Astrocyte (in vitro differentiated cells and primary cell): Measurements from ENCODE around the gene MDM2. TPM values are rescaled to one million over a fixed set of nuclear protein-coding genes. Genes with fewer than 3 reads are reported as not detected.

ENCODE experiments used
- DNase-seq: peaks from one replicate; pipeline ENCODE4 v3.0.0-alpha.2; 2010; ENCODE audit warnings: low read depth
- FAIRE-seq: peaks from 2 replicates; lab custom pipeline; 2011; peaks lifted over from hg19 to GRCh38; lab: Jason Lieb, UNC
- H2AFZ ChIP-seq: 2 replicates; pipeline ENCODE4 v1.6.0; 2012; ENCODE audit warnings: low read depth, low read length, inconsistent platforms
- H3K27ac ChIP-seq: 2 replicates; pipeline ENCODE4 v1.5.1; 2011; ENCODE audit warnings: low read depth, low read length, inconsistent platforms
- H3K27me3 ChIP-seq: 2 replicates; pipeline ENCODE4 v1.6.0; 2011; ENCODE audit warnings: low read length, inconsistent platforms; ENCODE audit not compliant: insufficient read depth
- H3K36me3 ChIP-seq: 2 replicates; pipeline ENCODE4 v1.5.1; 2011; ENCODE audit warnings: low read length, inconsistent platforms; ENCODE audit not compliant: insufficient read depth
- H3K4me1 ChIP-seq: 2 replicates; pipeline ENCODE4 v1.5.1; 2011; ENCODE audit warnings: low read length, inconsistent platforms; ENCODE audit not compliant: insufficient read depth
- H3K4me2 ChIP-seq: 2 replicates; pipeline ENCODE4 v1.6.0; 2012; ENCODE audit warnings: low read length, inconsistent platforms
- H3K4me3 ChIP-seq: 2 replicates; pipeline ENCODE4 v1.5.1; 2011; ENCODE audit warnings: low read depth, mild to moderate bottlenecking, low read length, inconsistent platforms; ENCODE audit not compliant: insufficient read depth
- H3K79me2 ChIP-seq: 2 replicates; pipeline ENCODE4 v1.6.0; 2012; ENCODE audit warnings: mild to moderate bottlenecking, low read length, inconsistent platforms; ENCODE audit not compliant: insufficient read depth
- H3K9ac ChIP-seq: 2 replicates; pipeline ENCODE4 v1.6.0; 2012; ENCODE audit warnings: mild to moderate bottlenecking, low read length, inconsistent platforms
- H3K9me3 ChIP-seq: 2 replicates; pipeline ENCODE4 v1.5.1; 2012; ENCODE audit warnings: low read depth, mild to moderate bottlenecking, low read length, inconsistent platforms; ENCODE audit not compliant: insufficient read depth
- H4K20me1 ChIP-seq: 2 replicates; pipeline ENCODE4 v1.6.0; 2012; ENCODE audit warnings: low read length, inconsistent platforms; ENCODE audit not compliant: insufficient read depth
- H3K27ac Mint-ChIP-seq: one replicate; pipeline ENCODE4 v1.8.0; 2021; ENCODE audit warnings: mild to moderate bottlenecking, mixed read lengths; ENCODE audit not compliant: unreplicated experiment
- H3K27me3 Mint-ChIP-seq: one replicate; pipeline ENCODE4 v1.8.0; 2021; ENCODE audit warnings: low read depth, mixed read lengths; ENCODE audit not compliant: unreplicated experiment
- H3K36me3 Mint-ChIP-seq: one replicate; pipeline ENCODE4 v1.8.0; 2021; ENCODE audit warnings: low read depth, mixed read lengths; ENCODE audit not compliant: unreplicated experiment
- H3K4me1 Mint-ChIP-seq: one replicate; pipeline ENCODE4 v1.8.0; 2021; ENCODE audit warnings: low read depth, mixed read lengths; ENCODE audit not compliant: unreplicated experiment
- H3K4me3 Mint-ChIP-seq: one replicate; pipeline ENCODE4 v1.8.0; 2021; ENCODE audit warnings: mild to moderate bottlenecking, moderate library complexity, mixed read lengths; ENCODE audit not compliant: unreplicated experiment
- H3K9me3 Mint-ChIP-seq: one replicate; pipeline ENCODE4 v1.8.0; 2021; ENCODE audit warnings: mild to moderate bottlenecking, mixed read lengths; ENCODE audit not compliant: unreplicated experiment
- CTCF ChIP-seq: IDR thresholded peaks from 2 replicates; pipeline ENCODE4 v1.5.1; 2011; ENCODE audit warnings: low read depth, mild to moderate bottlenecking, inconsistent platforms, low read length, moderate library complexity; ENCODE audit not compliant: insufficient read depth
- EZH2 ChIP-seq: IDR thresholded peaks from 2 replicates; pipeline ENCODE4 v1.6.1; 2012; ENCODE audit warnings: mild to moderate bottlenecking, low read length, inconsistent platforms; ENCODE audit not compliant: insufficient read depth
- total RNA-seq: library from RNA; stranded (reverse); gene quantifications from 2 replicates; pipeline ENCODE4 v1.2.1, GENCODE V29; 2021

MDM2 gene
- total RNA-seq, 1 donor from 2014 or later = 828 TPM

- no peak overlapping the region for H2AFZ ChIP-seq
- Mint-ChIP-seq H3K36me3 (peaks cover 2% of the 10 kb centered on the region), H3K27ac (peak overlapping the region; percentile 75), H3K27me3 (no peaks in the 10 kb centered on the region), H3K4me1 (no peaks in the 10 kb centered on the region), H3K9me3 (no peaks in the 10 kb centered on the region), H3K4me3 (no peak overlapping the region)
- no peaks in the 10 kb centered on the region for H3K79me2 ChIP-seq
- no peak overlapping the region for H3K4me2 ChIP-seq
- H3K9ac ChIP-seq = no peak overlapping the region
- no peaks in the 10 kb centered on the region for H3K4me1 ChIP-seq
- no peaks in the 10 kb centered on the region for H3K27me3 ChIP-seq
- H3K27ac ChIP-seq = no peak overlapping the region
- H3K9me3 ChIP-seq = no peaks in the 10 kb centered on the region
- no peak overlapping the region for H3K4me3 ChIP-seq
- no peak for TF ChIP-seq EZH2
- TF ChIP-seq CTCF = no peak
- no peaks in the 10 kb centered on the region for H3K36me3 ChIP-seq
- no peak for DNase-seq
- no peak for FAIRE-seq
- H4K20me1 ChIP-seq = no peaks in the 10 kb centered on the region
Measured at GRCh38 chr12:68771223-68771925, 36.6 kb upstream of the MDM2 start.

- DNase-seq (no peak), FAIRE-seq (no peak)
- no peak overlapping the region for H3K4me3 Mint-ChIP-seq
- no peak overlapping the region for H3K27ac Mint-ChIP-seq
- H3K9me3 Mint-ChIP-seq = no peaks in the 10 kb centered on the region
- no peaks in the 10 kb centered on the region for H3K79me2 ChIP-seq
- H3K36me3 Mint-ChIP-seq = peaks cover 2% of the 10 kb centered on the region
- H3K4me2 ChIP-seq = no peak overlapping the region
- no peaks in the 10 kb centered on the region for H3K27me3 Mint-ChIP-seq
- H3K27me3 ChIP-seq = no peaks in the 10 kb centered on the region
- H3K9me3 ChIP-seq = no peaks in the 10 kb centered on the region
- no peak overlapping the region for H3K4me3 ChIP-seq
- H3K4me1 Mint-ChIP-seq = peaks cover 3% of the 10 kb centered on the region
- H4K20me1 ChIP-seq = no peaks in the 10 kb centered on the region
- no peaks in the 10 kb centered on the region for H3K4me1 ChIP-seq
- no peaks in the 10 kb centered on the region for H3K36me3 ChIP-seq
- H3K27ac ChIP-seq = no peak overlapping the region
- H2AFZ ChIP-seq = no peak overlapping the region
- TF ChIP-seq EZH2 (no peak), CTCF (no peak)
- H3K9ac ChIP-seq = no peak overlapping the region
Measured at GRCh38 chr12:68772714-68773113, 35.3 kb upstream of the MDM2 start.

GRCh38 chr12:68773582-68773981 is 34.4 kb upstream of the MDM2 start:
- no peak overlapping the region for H3K4me2 ChIP-seq
- no peaks in the 10 kb centered on the region for H3K36me3 ChIP-seq
- H3K9me3 Mint-ChIP-seq = no peaks in the 10 kb centered on the region
- TF ChIP-seq CTCF (no peak), EZH2 (no peak)
- no peaks in the 10 kb centered on the region for H3K27me3 Mint-ChIP-seq
- no peak overlapping the region for H3K9ac ChIP-seq
- H3K79me2 ChIP-seq = no peaks in the 10 kb centered on the region
- H2AFZ ChIP-seq = no peak overlapping the region
- H3K4me3 ChIP-seq = no peak overlapping the region
- peaks cover 2% of the 10 kb centered on the region for H3K36me3 Mint-ChIP-seq
- H3K4me1 Mint-ChIP-seq = peaks cover 3% of the 10 kb centered on the region
- DNase-seq (no peak), FAIRE-seq (no peak)
- H4K20me1 ChIP-seq = no peaks in the 10 kb centered on the region
- H3K27ac Mint-ChIP-seq = no peak overlapping the region
- no peaks in the 10 kb centered on the region for H3K4me1 ChIP-seq
- H3K4me3 Mint-ChIP-seq = no peak overlapping the region
- H3K27ac ChIP-seq = no peak overlapping the region
- no peaks in the 10 kb centered on the region for H3K27me3 ChIP-seq
- H3K9me3 ChIP-seq = no peaks in the 10 kb centered on the region
